ENCODE measurements around the gene PPP1R1C. TPM values are rescaled to one million over a fixed set of nuclear protein-coding genes. Genes with fewer than 3 reads are reported as not detected.

The PPP1R1C gene
- total RNA-seq, 1 donor, result not detected

GRCh38 chr2:182166841-182167240, 181.2 kb downstream of the PPP1R1C start:
- DNase-seq (ENCODE audit: low read depth in 2 of 3, low spot score in 2 of 3), result no peak

Small RNAs within 50 kb of the gene (small RNA-seq; reads per million reads assigned to genes)
- gene RNA5SP113, result not detected

Other genes starting within 250 kb of the PPP1R1C start
- gene ITPRID2, start 94.1 kb upstream of the PPP1R1C start, total RNA-seq, result 55.2 TPM

Measured in hematopoietic multipotent progenitor cell (in vitro differentiated cells).